ENCODE measurements around the gene CLDN20.

- no peak for TF ChIP-seq CTCF (IDR thresholded peaks at IDR 0.05)
- no peak for TF ChIP-seq POLR2A (IDR thresholded peaks at IDR 0.05)
Observed at GRCh38 chr6:155261111-155261900, 2.5 kb upstream of the CLDN20 start.

Data from lower leg skin (tissue), 3 donors.